C4-2B (cell line): ENCODE data around the gene CD52.
"Not testable (repeated sequence)": the region's sequence is repeated elsewhere in the genome, so short reads cannot be mapped to it uniquely, and the experiment has no call there.

Experiments
- H3K27ac ChIP-seq: fragments of 450-650 bp; 2 replicates; pipeline ENCODE4 v1.5.1; 2017
- ZFX ChIP-seq: fragments of 450-650 bp; IDR thresholded peaks from 2 replicates; pipeline ENCODE4 v1.6.1; 2017
- TF ChIP-seq, protein P1 (sequence below): fragments of 450-650 bp; conservative IDR thresholded peaks from 2 replicates; pipeline ENCODE4 v1.5.1; 2017; ENCODE audit warnings: mild to moderate bottlenecking

The CD52 gene

DNA sequence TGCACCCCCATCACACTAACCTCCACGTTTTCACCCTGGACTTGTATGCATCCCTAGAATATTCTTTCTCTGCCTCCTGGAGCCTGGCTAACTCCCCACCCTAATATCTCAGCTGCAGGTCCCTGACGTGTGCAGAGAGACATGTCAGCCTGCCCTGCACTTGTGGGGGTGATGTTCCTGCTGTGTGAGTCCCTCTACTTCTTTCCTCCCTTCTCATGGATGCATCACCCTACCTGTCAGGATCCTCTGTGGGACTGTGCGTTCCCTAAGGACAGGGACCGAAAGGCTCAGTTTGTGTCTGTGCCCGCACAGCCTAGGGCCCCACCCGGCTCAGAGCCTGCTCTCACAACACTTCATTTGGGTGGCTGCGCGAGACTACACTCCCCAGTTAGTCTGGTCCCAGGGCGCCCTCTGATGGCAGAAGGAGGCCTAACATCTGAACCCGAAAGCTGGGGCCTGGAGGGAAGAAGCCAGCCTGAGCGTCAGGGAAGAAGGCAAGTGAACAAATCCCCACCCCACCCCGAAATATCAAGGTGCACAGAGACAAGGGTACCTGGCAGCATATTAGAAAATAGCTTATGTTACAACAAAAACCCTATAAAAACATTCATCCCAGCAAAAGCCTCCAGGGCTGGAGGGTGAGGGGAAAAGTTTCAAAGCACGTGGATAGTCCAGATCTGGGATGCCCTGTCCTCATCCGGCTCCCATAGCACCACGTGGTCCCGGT is 3.7 kb downstream of the CD52 start:
- TF ChIP-seq ZFX = no peak
- TF ChIP-seq, protein P1, sequence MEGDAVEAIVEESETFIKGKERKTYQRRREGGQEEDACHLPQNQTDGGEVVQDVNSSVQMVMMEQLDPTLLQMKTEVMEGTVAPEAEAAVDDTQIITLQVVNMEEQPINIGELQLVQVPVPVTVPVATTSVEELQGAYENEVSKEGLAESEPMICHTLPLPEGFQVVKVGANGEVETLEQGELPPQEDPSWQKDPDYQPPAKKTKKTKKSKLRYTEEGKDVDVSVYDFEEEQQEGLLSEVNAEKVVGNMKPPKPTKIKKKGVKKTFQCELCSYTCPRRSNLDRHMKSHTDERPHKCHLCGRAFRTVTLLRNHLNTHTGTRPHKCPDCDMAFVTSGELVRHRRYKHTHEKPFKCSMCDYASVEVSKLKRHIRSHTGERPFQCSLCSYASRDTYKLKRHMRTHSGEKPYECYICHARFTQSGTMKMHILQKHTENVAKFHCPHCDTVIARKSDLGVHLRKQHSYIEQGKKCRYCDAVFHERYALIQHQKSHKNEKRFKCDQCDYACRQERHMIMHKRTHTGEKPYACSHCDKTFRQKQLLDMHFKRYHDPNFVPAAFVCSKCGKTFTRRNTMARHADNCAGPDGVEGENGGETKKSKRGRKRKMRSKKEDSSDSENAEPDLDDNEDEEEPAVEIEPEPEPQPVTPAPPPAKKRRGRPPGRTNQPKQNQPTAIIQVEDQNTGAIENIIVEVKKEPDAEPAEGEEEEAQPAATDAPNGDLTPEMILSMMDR = peak; percentile 78
- H3K27ac ChIP-seq = no peak overlapping the region

DNA sequence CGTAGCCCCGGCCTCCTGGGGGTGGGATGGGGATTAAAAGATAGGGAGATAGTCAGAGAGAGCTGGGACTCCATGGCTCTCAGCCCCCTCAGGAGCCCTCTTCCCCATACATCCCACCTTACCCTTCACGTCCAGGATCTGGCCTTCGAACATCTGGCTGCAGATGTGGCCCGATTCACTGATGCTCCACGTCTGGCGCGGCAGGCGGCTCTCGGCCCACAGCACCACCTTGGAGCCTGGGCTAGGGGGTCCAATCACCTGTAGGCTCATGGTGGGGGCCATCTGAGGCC is 4.2 kb downstream of the CD52 start:
- TF ChIP-seq, protein P1 = no peak
- no peak for TF ChIP-seq ZFX
- no peak overlapping the region for H3K27ac ChIP-seq

DNA sequence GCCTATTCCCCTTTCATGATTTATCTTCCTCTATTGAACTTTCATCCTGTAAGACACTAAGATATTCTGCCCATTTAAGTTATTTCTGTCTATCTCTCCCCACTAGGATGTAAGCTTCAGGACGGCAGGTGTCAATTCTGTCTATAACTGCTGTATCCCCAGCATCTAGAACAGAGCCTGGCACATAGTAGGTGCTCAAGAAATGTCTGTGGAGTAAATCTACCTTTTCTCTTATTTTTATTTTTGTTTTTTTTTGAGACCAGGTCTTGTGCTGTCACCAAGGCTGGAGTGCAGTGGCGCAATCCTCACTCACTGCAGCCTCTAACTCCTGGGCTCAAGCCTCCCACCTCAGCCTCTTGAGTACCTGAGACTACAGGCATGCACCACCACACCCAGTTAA is 5.6 kb downstream of the CD52 start:
- TF ChIP-seq, protein P1 = no peak
- TF ChIP-seq ZFX = no peak
- H3K27ac ChIP-seq = no peak overlapping the region

DNA sequence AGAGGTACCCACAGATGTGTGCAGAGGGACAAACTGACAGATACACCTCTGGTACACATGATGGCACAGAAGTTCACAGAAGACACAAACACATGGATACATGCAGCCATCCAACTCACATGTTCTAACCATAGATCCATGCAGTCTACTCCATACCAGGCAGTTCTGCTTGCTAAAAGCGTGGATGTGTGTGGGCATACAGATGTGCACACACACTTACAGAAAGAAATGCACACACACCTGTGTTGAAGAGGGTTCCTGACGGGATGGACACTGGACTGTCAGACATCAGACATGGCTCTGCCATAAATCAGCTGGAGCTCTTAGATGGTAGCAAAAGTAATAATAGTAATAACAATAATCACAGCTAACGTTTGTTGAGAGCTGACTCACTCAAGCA is 6.8 kb downstream of the CD52 start:
- H3K27ac ChIP-seq = no peak overlapping the region
- no peak for TF ChIP-seq ZFX
- TF ChIP-seq, protein P1 = no peak

DNA sequence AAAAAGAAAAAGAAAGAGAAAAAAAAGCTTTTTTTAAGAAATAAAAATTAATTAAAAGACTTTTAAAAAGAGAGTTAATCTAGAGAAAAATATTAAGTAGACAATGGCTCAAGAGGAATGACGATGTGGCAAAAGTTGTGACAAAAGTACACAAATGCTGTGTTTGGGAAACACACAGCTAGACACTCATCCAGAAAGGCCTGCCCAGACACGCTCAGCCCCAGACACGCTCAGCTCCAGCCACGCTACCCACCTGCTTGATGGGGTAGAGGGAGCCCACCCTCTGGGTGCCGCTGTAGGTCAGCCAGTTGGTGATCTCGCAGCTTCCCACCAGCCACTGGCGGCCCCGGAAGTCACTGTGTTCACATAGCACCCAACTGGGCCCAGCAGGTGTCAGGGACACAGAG is 10.2 kb downstream of the CD52 start:
- TF ChIP-seq, protein P1 = no peak
- no peak for TF ChIP-seq ZFX
- H3K27ac ChIP-seq = no peak overlapping the region

DNA sequence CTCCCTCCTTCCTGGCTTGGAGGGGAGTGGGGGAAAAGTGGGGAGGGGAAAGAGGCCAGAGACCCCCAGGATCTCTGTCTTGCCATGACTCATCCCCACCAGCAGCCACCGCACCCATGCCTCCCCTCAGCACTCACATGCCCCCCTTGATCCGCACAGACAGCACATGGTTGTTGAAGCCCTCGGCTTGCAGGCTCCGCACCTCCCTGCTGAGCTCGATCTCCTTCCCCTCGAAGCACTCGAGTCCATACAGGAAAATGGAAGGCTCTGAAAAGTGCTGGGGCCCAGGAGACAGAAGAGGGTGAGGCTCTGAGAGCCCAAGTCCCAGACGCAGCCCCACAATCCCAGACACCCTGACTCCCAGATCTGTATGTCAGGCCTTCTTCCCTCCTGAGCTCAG is 10.8 kb downstream of the CD52 start:
- H3K27ac ChIP-seq = no peak overlapping the region
- no peak for TF ChIP-seq ZFX
- TF ChIP-seq, protein P1 = no peak

DNA sequence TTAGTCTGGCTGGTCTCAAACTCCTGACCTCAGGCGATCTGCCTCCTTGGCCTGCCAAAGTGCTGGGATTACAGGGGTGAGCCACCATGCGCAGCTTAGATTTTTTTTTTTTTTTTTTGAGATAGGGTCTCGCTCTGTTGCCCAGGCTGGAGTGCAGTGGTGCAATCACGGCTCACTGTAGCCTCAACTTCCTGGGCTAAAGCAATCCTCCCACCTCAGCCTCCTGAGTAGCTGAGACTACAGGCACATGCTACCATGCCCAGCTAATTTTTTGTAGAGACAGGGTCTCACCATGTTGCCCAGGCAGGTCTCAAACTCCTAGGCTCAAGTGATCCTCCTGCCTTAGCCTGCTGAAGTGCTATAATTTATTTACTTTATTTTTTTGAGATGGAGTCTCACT is 11.6 kb downstream of the CD52 start:
- H3K27ac ChIP-seq = not testable (repeated sequence)

DNA sequence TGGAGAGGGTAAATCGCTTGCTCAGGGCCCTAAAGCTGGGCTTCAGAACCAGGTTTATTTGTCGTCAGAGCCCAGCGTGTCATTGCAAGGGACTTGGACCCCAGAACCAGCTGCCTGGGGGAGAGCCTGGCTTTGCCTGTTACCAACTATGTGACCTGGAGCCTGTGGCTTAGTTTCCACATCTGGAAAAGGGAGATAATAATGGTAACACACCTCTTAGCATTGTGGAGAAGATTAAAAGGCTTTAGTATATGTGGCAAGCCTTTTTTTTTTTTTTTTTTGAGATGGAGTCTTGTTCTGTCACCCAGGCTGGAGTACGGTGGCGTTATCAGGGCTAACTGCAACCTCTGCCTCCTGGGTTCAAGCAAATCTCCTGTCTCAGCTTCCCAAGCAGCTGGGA is 12.5 kb downstream of the CD52 start:
- H3K27ac ChIP-seq = no peak overlapping the region
- no peak for TF ChIP-seq ZFX
- TF ChIP-seq, protein P1 = no peak

DNA sequence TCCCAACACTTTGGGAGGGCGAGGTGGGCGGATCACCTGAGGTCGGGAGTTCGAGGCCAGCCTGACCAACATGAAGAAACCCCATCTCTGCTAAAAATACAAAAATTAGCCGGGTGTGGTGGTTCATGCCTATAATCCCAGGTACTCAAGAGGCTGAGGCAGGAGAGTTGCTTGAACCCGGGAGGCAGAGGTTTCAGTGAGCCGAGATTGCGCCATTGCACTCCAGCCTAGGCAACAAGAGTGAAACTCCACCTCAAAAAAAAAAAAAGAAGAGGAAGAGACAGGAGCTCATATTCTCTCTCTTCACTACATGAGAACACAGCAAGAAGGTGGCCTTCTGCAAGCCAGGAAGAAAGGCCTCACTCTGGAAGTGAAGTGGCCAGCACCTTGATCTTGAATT is 15.6 kb downstream of the CD52 start:
- not testable (repeated sequence) for H3K27ac ChIP-seq
